ENCODE results near the gene GOLGA8F.
"Not testable (repeated sequence)": the region's sequence is repeated elsewhere in the genome, so short reads cannot be mapped to it uniquely, and the experiment has no call there.

GOLGA8F gene, protein sequence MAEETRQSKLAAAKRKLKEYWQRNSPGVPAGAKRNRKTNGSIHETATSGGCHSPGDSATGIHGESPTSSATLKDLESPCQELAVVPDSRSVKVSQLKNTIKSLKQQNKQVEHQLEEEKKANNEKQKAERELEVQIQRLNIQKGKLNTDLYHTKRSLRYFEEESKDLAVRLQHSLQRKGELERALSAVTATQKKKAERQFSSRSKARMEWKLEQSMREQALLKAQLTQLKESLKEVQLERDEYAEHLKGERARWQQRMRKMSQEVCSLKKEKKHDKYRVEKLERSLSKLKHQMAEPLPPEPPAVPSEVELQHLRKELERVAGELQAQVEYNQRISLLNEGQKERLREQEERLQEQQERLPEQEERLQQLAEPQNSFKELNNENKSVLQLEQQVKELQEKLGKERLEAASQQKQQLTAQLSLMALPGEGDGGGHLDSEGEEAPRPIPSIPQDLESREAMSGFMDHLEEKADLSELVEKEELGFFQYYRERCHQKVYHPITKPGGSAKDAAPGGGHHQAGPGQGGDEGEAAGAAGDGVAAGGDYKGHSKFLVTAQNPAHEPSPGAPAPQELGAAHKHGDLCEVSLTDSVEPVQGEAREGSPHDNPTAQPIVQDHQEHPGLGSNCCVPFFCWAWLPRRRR

GRCh38 chr15:28378364-28378763 lies at the start of gene GOLGA8F:
TSS of gene GOLGA8F (plus strand) at chr15:28378664. CDS start at chr15:28378762, 98 bp downstream.
- DNase-seq (ENCODE audit: low spot score): not testable (repeated sequence)

DNA sequence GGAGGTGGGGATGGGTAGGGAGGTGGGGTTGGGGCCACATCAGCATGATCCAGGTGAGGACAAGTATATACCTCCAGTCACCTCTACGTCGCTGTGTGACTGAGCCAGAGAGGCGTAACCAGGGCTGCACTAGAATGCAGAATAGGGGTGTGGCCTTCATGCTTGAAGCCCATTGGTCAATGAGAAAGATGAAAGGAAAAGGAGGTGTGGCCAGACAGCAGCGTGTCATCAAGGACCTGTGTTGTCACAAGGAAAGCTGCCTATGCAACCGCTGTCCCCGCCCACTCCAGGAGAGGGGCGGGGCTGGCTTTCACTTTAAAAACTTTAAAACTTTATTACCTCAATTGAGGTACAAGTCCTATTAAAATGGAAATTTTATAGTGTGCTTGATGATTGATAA lies 20.5 kb upstream of the GOLGA8F start, which contains the start of gene GOLGA6L24:
Gene GOLGA6L24 (minus strand): TSS at position 101 of the 400 bp plus-strand sequence. CDS start 61 bp downstream, at position 40.
- DNase-seq (ENCODE audit: low spot score): not testable (repeated sequence)

GRCh38 chr15:28365502-28365901 lies 13.0 kb upstream of the GOLGA8F start:
- DNase-seq (ENCODE audit: low spot score): not testable (repeated sequence)

GRCh38 chr15:28380053-28380452 lies 1.6 kb downstream of the GOLGA8F start:
- DNase-seq (ENCODE audit: low spot score): not testable (repeated sequence)

- not testable (repeated sequence) for DNase-seq (ENCODE audit: low spot score)
Observed at GRCh38 chr15:28396022-28396421, 17.6 kb downstream of the GOLGA8F start.

GRCh38 chr15:28402774-28403435 lies 24.4 kb downstream of the GOLGA8F start:
- DNase-seq (ENCODE audit: low spot score): not testable (repeated sequence)

GRCh38 chr15:28420470-28420869 lies 42.0 kb downstream of the GOLGA8F start:
- not testable (repeated sequence) for DNase-seq (ENCODE audit: low spot score)

DNA sequence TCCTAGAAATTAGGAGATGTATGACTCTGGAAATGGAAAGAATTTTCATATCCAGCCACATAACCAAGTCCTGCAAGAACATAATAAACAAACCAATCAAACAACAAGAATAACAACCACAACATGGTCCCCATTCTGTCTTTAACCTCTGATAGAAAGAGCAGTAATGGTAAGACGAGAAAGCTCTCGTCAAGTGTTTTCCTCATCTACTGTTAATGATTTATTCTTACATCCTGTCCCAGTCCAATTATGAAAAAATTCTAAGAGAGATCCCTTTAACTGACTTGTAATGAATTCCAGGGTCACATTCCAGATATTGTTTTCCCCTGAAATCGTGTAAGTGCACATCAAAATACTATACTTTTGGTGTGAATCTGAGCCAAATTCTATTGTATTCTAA lies 57.1 kb downstream of the GOLGA8F start:
- not testable (repeated sequence) for DNase-seq (ENCODE audit: low spot score)
